Liver (tissue), 9 donors: ENCODE results near the gene HRG. TPM values are rescaled to one million over a fixed set of nuclear protein-coding genes. Genes with fewer than 3 reads are reported as not detected.

Experiments used
- DNase-seq: peaks from one replicate; pipeline ENCODE4 v3.0.0-alpha.2; 2017; ENCODE audit warnings: low spot score
- H3K27ac ChIP-seq, 2 donors: one replicate each; pipeline ENCODE4 v1.7.0; 2013; ENCODE audit warnings: inconsistent platforms in 2 of 2, low read length in 2 of 2, control low read depth in 1 of 2, low read depth in 1 of 2, mild to moderate bottlenecking in 1 of 2
- H3K27me3 ChIP-seq, 4 donors: one replicate each; pipeline versions ENCODE4 v1.6.1 to v1.7.0; 2013; ENCODE audit warnings: low read length in 3 of 4, inconsistent platforms in 1 of 4, mild to moderate bottlenecking in 1 of 4, moderate library complexity in 1 of 4; ENCODE audit not compliant: control insufficient read depth in 4 of 4, insufficient read depth in 4 of 4
- H3K36me3 ChIP-seq, 4 donors: one replicate each; pipeline versions ENCODE4 v1.6.1 to v1.7.0; 2013; ENCODE audit warnings: low read length in 3 of 4, mild to moderate bottlenecking in 3 of 4, low read depth in 1 of 4, moderate library complexity in 1 of 4; ENCODE audit not compliant: control insufficient read depth in 4 of 4, insufficient read depth in 3 of 4
- H3K4me1 ChIP-seq, 4 donors: one replicate each; pipeline versions ENCODE4 v1.6.1 to v1.7.0; 2013; ENCODE audit warnings: low read length in 3 of 4, mild to moderate bottlenecking in 3 of 4, moderate library complexity in 1 of 4; ENCODE audit not compliant: control insufficient read depth in 4 of 4, insufficient read depth in 4 of 4
- H3K4me3 ChIP-seq, 3 donors: one replicate each; pipeline versions ENCODE4 v1.6.1 to v1.7.0; 2013; ENCODE audit warnings: low read length in 3 of 3, control low read depth in 1 of 3, low read depth in 1 of 3, mild to moderate bottlenecking in 1 of 3
- H3K9ac ChIP-seq, 2 donors: one replicate each; pipeline ENCODE4 v1.7.0; 2013; ENCODE audit warnings: low read length in 2 of 2, mild to moderate bottlenecking in 2 of 2, moderate library complexity in 2 of 2, control low read depth in 1 of 2, low read depth in 1 of 2
- H3K9me3 ChIP-seq, 4 donors: one replicate each; pipeline versions ENCODE4 v1.6.1 to v1.7.0; 2013; ENCODE audit warnings: low read length in 3 of 4; ENCODE audit not compliant: control insufficient read depth in 4 of 4
- ATF3 ChIP-seq: IDR thresholded peaks from 2 replicates; pipeline ENCODE4 v1.6.1; 2016; ENCODE audit warnings: antibody characterized with exemption
- CTCF ChIP-seq: fragments of 150-350 bp; IDR thresholded peaks from 2 replicates; pipeline ENCODE4 v1.5.1; 2017; ENCODE audit warnings: improper control_type of control experiment, low read depth, low read length; ENCODE audit not compliant: missing input control
- EGR1 ChIP-seq, 2 donors: IDR thresholded peaks; 2 replicates each; pipeline ENCODE4 v1.6.1; 2016 to 2018; ENCODE audit warnings: antibody characterized with exemption in 2 of 2, low read depth in 2 of 2
- FOXA1 ChIP-seq: IDR thresholded peaks from 2 replicates; pipeline ENCODE4 v1.6.1; 2016; ENCODE audit warnings: antibody characterized with exemption
- FOXA2 ChIP-seq: IDR thresholded peaks from 2 replicates; pipeline ENCODE4 v1.6.1; 2016; ENCODE audit warnings: antibody characterized with exemption
- HNF4A ChIP-seq, 2 donors: conservative IDR thresholded peaks; 2 replicates each; pipeline ENCODE4 v1.6.1; 2016; ENCODE audit warnings: antibody characterized with exemption in 2 of 2, mild to moderate bottlenecking in 2 of 2
- HNF4G ChIP-seq: IDR thresholded peaks from 2 replicates; pipeline ENCODE4 v1.6.1; 2016; ENCODE audit warnings: antibody characterized with exemption
- MAX ChIP-seq: IDR thresholded peaks from 2 replicates; pipeline ENCODE4 v1.6.1; 2016; ENCODE audit warnings: antibody characterized with exemption
- NR2F2 ChIP-seq: IDR thresholded peaks from 2 replicates; pipeline ENCODE4 v1.6.1; 2016; ENCODE audit warnings: antibody characterized with exemption
- RAD21 ChIP-seq, 2 donors: IDR thresholded peaks; 2 replicates each; pipeline ENCODE4 v1.6.1; 2016; ENCODE audit warnings: antibody characterized with exemption in 2 of 2, mild to moderate bottlenecking in 2 of 2
- REST ChIP-seq: IDR thresholded peaks from 2 replicates; pipeline ENCODE4 v1.6.1; 2016; ENCODE audit warnings: antibody characterized with exemption, mild to moderate bottlenecking
- RXRA ChIP-seq, 2 donors: IDR thresholded peaks; 2 replicates each; pipeline ENCODE4 v1.6.1; 2017 to 2018; ENCODE audit warnings: antibody characterized with exemption in 2 of 2, mild to moderate bottlenecking in 1 of 2
- SP1 ChIP-seq: IDR thresholded peaks from 2 replicates; pipeline ENCODE4 v1.6.1; 2018; ENCODE audit warnings: antibody characterized with exemption, mild to moderate bottlenecking
- TAF1 ChIP-seq: conservative IDR thresholded peaks from 2 replicates; pipeline ENCODE4 v1.6.1; 2016; ENCODE audit warnings: antibody characterized with exemption, mild to moderate bottlenecking
- YY1 ChIP-seq: IDR thresholded peaks from 2 replicates; pipeline ENCODE4 v1.6.1; 2016; ENCODE audit warnings: antibody characterized with exemption, mild to moderate bottlenecking
- ZBTB33 ChIP-seq: IDR thresholded peaks from 2 replicates; pipeline ENCODE4 v1.6.1; 2016; ENCODE audit warnings: antibody characterized with exemption
- WGBS: extraction: QIAGEN DNeasy Blood & Tissue Kit; methylation state at CpG from one replicate; pipeline ENCODE4 v1.1.7; 2013; 5-methylcytosine and 5-hydroxymethylcytosine counted together
- polyA plus RNA-seq, 2 donors: library from polyadenylated mRNA; stranded (reverse) in 1 of 2; unstranded in 1 of 2; fragments of 200-250 nt in 1 of 2; fragments of >200 nt in 1 of 2; fragmentation: Nextera tagmentation in 1 of 2; extraction: Ambion mirVana in 1 of 2; gene quantifications; one replicate each; pipeline versions ENCODE4 v1.2.1 to v1.2.3, GENCODE V29; 2013 to 2015
- total RNA-seq, 2 donors: library from RNA; depleted of rRNA; stranded (reverse); fragments of >200 nt; gene quantifications; one replicate each; pipeline ENCODE4 v1.2.3, GENCODE V29; 2014
- donor health status: healthy.
- donor health status: healthy.
- donor health status: healthy.
- donor health status: healthy.
- donor health status: healthy.

Gene HRG
- total and polyA plus RNA-seq, 4 donors = 41.8 to 837 (median 227) TPM

- Histone ChIP-seq H3K9me3 (no peaks in the 10 kb centered on the region), H3K9ac (no peak overlapping the region), H3K4me1 (peaks cover 0 to 13% (median 3%) of the 10 kb centered on the region in 4 donors), H3K27me3 (no peaks in the 10 kb centered on the region), H3K27ac (no peak overlapping the region), H3K4me3 (no peak overlapping the region), H3K36me3 (peaks cover 0 to 22% (median 17%) of the 10 kb centered on the region in 4 donors)
- WGBS = 48% methylated on average over 7 of the region's 7 CpGs
- no peak for TF ChIP-seq MAX
- TF ChIP-seq HNF4G = no peak
- TF ChIP-seq YY1 = no peak
- TF ChIP-seq FOXA1 = no peak
- TF ChIP-seq REST = no peak
- TF ChIP-seq TAF1 = no peak
- TF ChIP-seq RAD21 (IDR thresholded peaks at IDR 0.05) = no peak
- no peak for TF ChIP-seq ATF3
- no peak for TF ChIP-seq ZBTB33
- TF ChIP-seq RXRA (IDR thresholded peaks at IDR 0.05) = no peak
- TF ChIP-seq SP1 = no peak
- TF ChIP-seq CTCF = no peak
- no peak for TF ChIP-seq FOXA2
- TF ChIP-seq HNF4A (conservative IDR thresholded peaks at IDR 0.05) = no peak
- no peak for TF ChIP-seq NR2F2
- TF ChIP-seq EGR1 (IDR thresholded peaks at IDR 0.05; ENCODE audit: low read depth in 2 of 2) = no peak
- DNase-seq = no peak
Measured at GRCh38 chr3:186621894-186622650, 43.7 kb upstream of the HRG start.
